NCI-H2107 (cell line): ENCODE data around the gene IRX3.

Experiments
- DNase-seq: peaks from one replicate; lab custom pipeline; 2025; lab: John Stamatoyannopoulos, UW

The IRX3 gene

GRCh38 chr16:54290833-54291655, 4.5 kb upstream of the IRX3 start:
- no peak for DNase-seq

GRCh38 chr16:54289945-54290832, 3.6 kb upstream of the IRX3 start:
- DNase-seq = no peak

DNA sequence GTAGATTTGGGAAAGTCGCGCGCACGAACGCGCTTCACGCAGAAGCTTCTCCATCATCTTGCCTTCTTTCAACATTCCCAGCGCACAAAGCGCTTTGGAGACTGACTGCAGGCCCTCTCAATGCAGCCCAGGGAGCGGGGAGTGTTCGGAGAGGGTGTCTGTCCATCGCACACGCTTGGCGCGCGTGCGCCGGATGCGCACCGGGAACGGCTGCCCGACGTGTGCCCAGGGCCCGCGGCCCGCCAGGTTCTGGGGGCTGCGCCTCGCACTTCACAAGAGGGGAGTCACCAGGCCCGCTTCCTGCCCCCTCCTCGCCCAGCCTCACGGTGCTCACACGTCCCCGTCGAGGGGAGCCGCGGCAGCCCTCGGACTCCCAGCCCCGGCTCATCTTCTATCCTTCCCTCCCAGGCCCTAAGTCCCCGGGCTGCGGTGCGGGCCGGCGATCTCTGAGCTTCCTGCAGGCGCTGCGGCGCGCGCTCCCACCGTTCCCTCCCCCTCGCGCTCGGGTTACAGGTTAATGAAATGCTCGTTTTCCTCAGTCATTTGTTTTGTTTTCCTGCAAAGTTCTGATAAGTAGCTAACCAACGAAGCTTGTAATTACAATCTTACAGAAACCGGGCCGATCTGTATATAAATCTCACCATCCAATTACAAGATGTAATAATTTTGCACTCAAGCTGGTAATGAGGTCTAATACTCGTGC, 2.8 kb upstream of the IRX3 start:
- no peak for DNase-seq

- DNase-seq = no peak
Measured at GRCh38 chr16:54288835-54289241, 2.3 kb upstream of the IRX3 start.

- DNase-seq = no peak
Measured at GRCh38 chr16:54288030-54288834, 1.6 kb upstream of the IRX3 start.

- DNase-seq = no peak
Measured at GRCh38 chr16:54287131-54288029, 793 bp upstream of the IRX3 start.

- DNase-seq = no peak
Measured at GRCh38 chr16:54286090-54286365, 559 bp downstream of the IRX3 start.

GRCh38 chr16:54285414-54286089, 1.0 kb downstream of the IRX3 start:
- DNase-seq = no peak

DNA sequence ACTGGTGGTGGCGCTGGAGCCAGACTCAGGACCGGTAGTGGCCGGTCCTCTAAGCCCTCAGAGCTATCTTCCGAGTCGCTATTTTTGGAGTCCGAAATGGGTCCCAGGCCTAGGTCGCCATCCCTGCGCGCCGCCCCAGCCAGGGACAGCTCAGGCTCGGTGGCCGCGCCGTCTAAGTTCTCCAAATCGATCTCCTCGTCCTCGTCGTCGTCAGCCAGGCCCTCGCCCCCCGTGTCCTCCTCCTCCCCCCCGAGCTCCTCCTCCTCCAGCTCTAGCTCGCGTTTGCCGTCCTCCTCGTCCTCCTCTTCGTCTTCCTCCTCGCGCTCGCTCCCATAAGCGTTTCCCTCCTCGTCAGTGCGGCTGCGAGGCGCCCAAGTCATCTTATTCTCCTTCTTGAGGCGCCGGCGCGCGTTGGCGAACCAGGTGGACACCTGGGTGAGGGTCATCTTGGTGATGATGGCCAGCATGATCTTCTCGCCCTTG, 1.6 kb downstream of the IRX3 start:
- no peak for DNase-seq

GRCh38 chr16:54284319-54284930, 2.2 kb downstream of the IRX3 start:
- no peak for DNase-seq

DNA sequence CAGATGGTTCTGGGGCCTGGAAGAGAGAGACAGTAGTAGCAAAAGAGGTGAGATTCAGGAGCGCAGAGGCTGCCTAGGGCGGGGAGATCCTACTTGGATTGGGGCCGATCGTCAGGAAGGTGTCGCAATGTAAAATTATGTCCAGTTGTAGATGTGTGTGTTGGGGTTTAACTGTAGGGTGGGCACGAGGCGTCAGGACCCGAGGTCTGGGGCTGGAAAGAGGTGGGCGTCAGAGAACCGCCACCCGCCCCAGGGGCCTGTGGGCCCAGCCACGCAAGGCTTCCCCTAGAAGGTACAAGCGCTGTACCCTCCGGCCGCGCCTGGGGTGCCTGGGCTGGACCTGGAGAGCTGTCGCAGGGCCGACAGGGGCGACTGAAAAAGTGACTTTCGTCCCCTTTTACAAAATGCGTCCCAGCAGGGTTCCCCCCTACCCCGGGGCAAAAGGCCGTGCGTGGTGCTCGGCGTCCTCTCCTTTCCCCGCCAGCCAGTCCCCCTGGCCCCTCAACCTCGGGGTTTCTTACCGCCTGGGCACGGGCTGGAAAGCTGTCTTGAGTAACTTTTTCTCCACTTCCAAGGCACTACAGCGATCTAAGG, 2.8 kb downstream of the IRX3 start:
- no peak for DNase-seq

DNA sequence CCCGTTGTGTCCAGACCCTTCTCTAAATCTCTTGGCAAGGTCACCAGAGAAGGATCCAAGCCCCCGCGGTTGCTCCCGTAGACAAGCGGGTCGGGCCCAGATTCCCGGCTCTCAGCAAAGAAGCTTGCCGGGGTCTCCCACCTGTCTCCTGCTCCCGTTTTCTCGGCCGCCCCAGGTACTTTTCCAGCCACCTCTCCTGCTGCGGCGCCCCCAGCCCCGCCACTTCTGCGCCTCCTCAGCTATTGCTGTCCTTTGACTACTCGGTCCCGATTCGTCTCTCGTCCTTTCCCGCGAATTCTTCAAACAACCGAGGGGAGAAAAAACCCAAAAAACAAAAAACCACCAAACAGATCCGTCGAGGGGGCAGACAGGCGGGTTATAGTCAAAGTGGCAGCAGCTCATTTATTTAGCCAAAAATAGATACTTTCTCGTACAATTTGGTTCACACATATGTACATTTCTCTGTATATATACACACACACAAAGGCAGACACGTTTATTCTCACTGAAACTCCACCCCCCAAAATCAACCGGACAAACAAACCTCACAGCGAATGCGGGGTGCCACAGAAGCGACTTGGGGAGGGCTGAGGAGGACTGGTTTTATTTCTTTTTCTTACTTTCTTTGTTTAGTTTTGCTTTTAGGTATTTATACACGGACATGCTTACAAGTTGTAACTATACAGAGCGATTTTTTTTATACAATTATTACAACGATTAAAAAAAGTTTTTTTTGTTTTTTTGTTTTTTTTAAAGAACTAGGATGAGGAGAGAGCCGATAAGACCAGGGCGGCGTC, 3.5 kb downstream of the IRX3 start:
- DNase-seq = no peak

DNA sequence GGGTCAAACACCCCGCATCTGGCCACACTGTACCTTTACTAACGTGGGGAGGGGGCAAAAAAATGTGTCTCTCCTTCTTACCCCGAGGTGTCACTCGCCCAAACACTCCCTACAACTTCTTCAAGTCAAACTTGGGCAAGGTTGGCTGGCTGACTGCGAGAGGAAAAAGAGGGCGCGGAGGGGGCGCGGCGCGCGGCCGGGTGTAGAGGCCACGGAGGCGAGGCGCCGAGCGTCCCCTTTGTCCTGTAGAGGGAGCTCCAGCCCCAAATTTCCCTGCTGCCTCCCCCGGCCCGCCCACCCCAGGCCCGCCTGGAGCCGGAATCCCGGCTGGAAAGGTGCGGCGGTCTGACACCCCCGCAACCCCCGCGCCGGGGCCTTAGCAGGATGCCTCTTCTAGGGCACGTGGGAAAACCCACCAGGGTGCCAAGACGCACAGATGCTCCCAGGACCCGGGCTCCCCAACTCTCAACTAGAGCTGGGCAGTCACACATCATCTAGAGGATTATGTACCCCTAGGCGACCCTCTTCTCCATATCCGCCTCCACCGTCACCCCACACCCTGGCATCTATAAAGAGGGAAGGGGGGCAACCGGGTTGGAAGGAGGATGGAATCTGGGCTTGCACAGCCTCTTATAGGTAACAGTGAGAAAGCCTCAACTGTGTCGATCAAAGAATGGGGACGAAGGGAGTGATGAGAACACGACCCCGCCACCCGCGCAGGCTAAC, 4.2 kb downstream of the IRX3 start:
- DNase-seq = no peak

DNA sequence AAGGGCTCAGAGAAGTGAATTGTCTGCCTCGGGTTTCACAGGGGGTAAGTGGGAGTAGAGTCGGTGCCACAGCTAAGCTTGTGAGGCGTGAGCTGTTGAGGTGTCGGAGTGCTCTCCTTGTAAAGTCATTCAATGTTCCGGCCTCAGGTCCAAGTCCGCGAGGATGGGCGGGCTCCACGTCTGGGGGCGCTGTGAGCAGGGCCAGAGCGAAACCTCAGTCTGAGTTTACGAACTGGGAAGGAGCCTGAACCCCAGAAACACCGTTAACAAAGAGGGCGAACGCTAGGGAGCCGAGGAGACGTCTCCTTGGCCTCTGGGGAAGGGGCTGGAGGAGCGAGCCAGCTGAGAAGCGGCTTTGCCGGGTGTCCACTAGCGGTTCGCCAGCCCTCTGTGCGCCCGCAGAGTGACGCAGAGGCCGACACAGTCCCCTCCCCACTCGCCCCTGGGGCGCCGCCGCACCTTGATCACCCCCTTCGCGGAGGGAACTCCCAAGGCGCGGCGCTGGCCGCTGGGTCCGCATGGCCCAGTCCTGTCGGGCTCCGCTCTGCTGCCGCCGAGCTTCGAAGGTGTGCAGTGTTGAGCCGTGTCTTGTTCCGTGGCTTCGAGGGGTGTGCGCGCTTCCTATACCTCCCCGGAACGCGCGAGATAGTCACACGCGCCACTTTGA, 4.9 kb downstream of the IRX3 start:
- DNase-seq = no peak

GRCh38 chr16:54280751-54281150, 5.8 kb downstream of the IRX3 start:
- DNase-seq = no peak

DNA sequence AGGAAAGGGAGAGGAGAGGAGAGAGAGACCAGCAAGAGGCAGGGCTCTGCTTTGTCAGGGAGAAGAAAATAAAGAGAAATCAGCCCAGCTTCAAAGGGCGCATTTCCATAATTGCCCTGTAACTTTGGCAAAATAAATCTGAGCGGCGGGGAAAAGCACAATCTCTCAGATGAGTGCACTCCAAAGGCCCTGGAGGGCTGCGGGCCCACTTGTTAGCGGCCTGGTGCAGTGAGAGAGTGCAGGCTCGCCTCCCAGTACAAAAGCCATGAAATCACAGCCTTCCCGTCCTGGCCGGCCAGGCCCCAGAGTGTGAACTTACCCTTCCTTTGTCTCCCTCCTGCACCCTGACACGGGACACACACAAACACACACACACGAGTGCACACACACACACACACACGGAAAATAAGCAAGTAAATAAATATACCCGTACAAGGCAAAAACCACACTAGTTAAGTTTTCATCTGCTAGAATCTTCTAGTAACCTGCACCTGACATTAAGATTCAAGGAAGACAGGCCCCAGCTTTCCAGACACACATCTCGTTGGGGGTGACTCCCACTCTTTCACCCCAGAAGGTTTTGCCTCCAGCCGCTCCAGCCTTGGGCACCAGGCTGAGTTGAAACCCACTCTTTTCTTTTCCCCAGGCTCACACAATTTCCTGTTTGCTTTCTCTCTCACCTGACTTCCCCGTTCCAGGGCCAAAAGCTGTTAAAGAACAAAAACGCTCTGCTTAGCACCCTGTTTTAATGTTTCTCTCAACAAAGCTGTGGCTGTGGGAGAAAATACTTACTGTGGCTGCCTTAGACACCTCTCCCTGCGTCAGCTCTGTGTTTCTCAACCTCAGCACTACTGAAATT, 8.5 kb downstream of the IRX3 start:
- DNase-seq = no peak
